HCT116 (cell line): ENCODE data around the gene PLEKHO2. TPM values are rescaled to one million over a fixed set of nuclear protein-coding genes. Genes with fewer than 3 reads are reported as not detected.

Experiments
- ATAC-seq: fragments of 200-7000 bp; cut with Tn5 transposase; 2 replicates; pipeline ENCODE4 v1.9.1; 2020; ENCODE audit warnings: mild to moderate bottlenecking, moderate library complexity
- BruUV-seq: library from RNA; stranded (reverse); fragments of 400-500 nt; replicated peaks from 2 replicates; lab custom pipeline; 2021; lab: Mats Ljungman, UMichigan
- CTCF ChIA-PET: fragments of 300-600 bp; sonication (Branson Sonifier 250); formaldehyde crosslinking; loops from one replicate; lab custom pipeline; 2021; ENCODE audit warnings: antibody characterized with exemption; lab: Charles Lee
- POLR2A ChIA-PET: fragments of 300-600, 350-600 bp; sonication (Branson Sonifier 250); formaldehyde crosslinking; loops from one replicate; lab custom pipeline; 2021; ENCODE audit warnings: antibody characterized with exemption; lab: Charles Lee
- RAD21 ChIA-PET, 2 experiments: fragments of 300-600 bp; sonication (Branson Sonifier 250); formaldehyde crosslinking; loops; one replicate each; lab custom pipeline; 2023; ENCODE audit warnings: low total read pairs in 2 of 2; ENCODE audit not compliant: uncharacterized antibody in 2 of 2, unreplicated experiment in 2 of 2, low non-redundant PET in 1 of 2; lab: Charles Lee
- DNase-seq: peaks from one replicate; pipeline ENCODE4 v3.0.0-alpha.2; 2010; ENCODE audit warnings: low read depth, low spot score
- H2AFZ ChIP-seq: fragments of 200-600 bp; shearing (Covaris generic), sonication (generic); 2 replicates; pipeline ENCODE4 v1.6.1; 2017; ENCODE audit warnings: low read depth, mixed run types, mixed read lengths, antibody characterized with exemption, low read length; ENCODE audit not compliant: poor library complexity, severe bottlenecking
- H3K27ac ChIP-seq: 2 replicates; pipeline ENCODE4 v1.5.1; 2012; ENCODE audit warnings: low read depth, low read length
- H3K27me3 ChIP-seq: fragments of 200-600 bp; sonication (generic); 2 replicates; pipeline ENCODE4 v1.6.1; 2016; ENCODE audit warnings: mixed run types, low read length, mixed read lengths; ENCODE audit not compliant: insufficient read depth
- H3K36me3 ChIP-seq, 2 experiments: fragments of 200-500 bp in 1 of 2; fragments of 200-600 bp in 1 of 2; sonication (Bioruptor generic) in 1 of 2; sonication (generic) in 1 of 2; 2 replicates each; pipeline versions ENCODE4 v1.5.1 to v1.6.1; 2014 to 2016; ENCODE audit warnings: low read length in 2 of 2, inconsistent platforms in 1 of 2, mixed read lengths in 1 of 2, mixed run types in 1 of 2; ENCODE audit not compliant: insufficient read depth in 2 of 2, control insufficient read depth in 1 of 2
- H3K4me1 ChIP-seq, 2 experiments: fragments of 200-600 bp in 1 of 2; sonication (generic) in 1 of 2; 2 replicates each; pipeline versions ENCODE4 v1.5.1 to v1.6.1; 2012 to 2017; ENCODE audit warnings: low read length in 2 of 2, inconsistent platforms in 1 of 2, mild to moderate bottlenecking in 1 of 2, mixed read lengths in 1 of 2, mixed run types in 1 of 2, moderate library complexity in 1 of 2; ENCODE audit not compliant: insufficient read depth in 2 of 2, control insufficient read depth in 1 of 2
- H3K4me2 ChIP-seq: fragments of 200-600 bp; sonication (generic); 2 replicates; pipeline ENCODE4 v1.6.1; 2017; ENCODE audit warnings: mixed run types, low read length, mixed read lengths
- H3K4me3 ChIP-seq, 2 experiments: fragments of 200-600 bp in 1 of 2; sonication (generic) in 1 of 2; replicated peaks in 1 of 2; 2 replicates each; pipeline ENCODE4 v1.5.1; 2011 to 2016; ENCODE audit warnings: low read length in 2 of 2, control low read depth in 1 of 2, low read depth in 1 of 2, mild to moderate bottlenecking in 1 of 2, mixed read lengths in 1 of 2, mixed run types in 1 of 2
- H3K79me2 ChIP-seq: fragments of 200-600 bp; sonication (generic); 2 replicates; pipeline ENCODE4 v1.6.1; 2017; ENCODE audit warnings: mild to moderate bottlenecking, mixed run types, low read length, moderate library complexity, mixed read lengths; ENCODE audit not compliant: insufficient read depth
- H3K9ac ChIP-seq: fragments of 200-600 bp; sonication (generic); 2 replicates; pipeline ENCODE4 v1.6.1; 2016; ENCODE audit warnings: low read length, mixed read lengths
- H3K9me2 ChIP-seq: fragments of 200-600 bp; sonication (generic), shearing (Covaris generic); 2 replicates; pipeline ENCODE4 v1.6.1; 2017; ENCODE audit warnings: mixed run types, mild to moderate bottlenecking, moderate library complexity; ENCODE audit not compliant: insufficient read depth
- H3K9me3 ChIP-seq, 2 experiments: fragments of 200-500 bp in 1 of 2; fragments of 200-600 bp in 1 of 2; sonication (Bioruptor generic) in 1 of 2; sonication (generic) in 1 of 2; 2 replicates each; pipeline ENCODE4 v1.6.1; 2014 to 2017; ENCODE audit warnings: low read length in 2 of 2, mixed read lengths in 2 of 2, inconsistent platforms in 1 of 2, low read depth in 1 of 2, mild to moderate bottlenecking in 1 of 2, mixed run types in 1 of 2, moderate library complexity in 1 of 2; ENCODE audit not compliant: control insufficient read depth in 1 of 2, insufficient read depth in 1 of 2
- H4K20me1 ChIP-seq: fragments of 200-600 bp; sonication (generic), shearing (Covaris generic); 2 replicates; pipeline ENCODE4 v1.6.1; 2017; ENCODE audit warnings: mixed run types, mild to moderate bottlenecking, moderate library complexity; ENCODE audit not compliant: insufficient read depth
- CEBPB ChIP-seq: IDR thresholded peaks from 2 replicates; pipeline ENCODE4 v1.6.1; 2012; ENCODE audit warnings: low read depth
- EGR1 ChIP-seq: IDR thresholded peaks from 2 replicates; pipeline ENCODE4 v1.6.1; 2012; ENCODE audit warnings: low read depth
- EZH2 ChIP-seq: fragments of 200-600 bp; sonication (generic); IDR thresholded peaks from 2 replicates; pipeline ENCODE4 v1.6.1; 2017; ENCODE audit warnings: antibody characterized with exemption, mixed run types
- EZH2phosphoT487 ChIP-seq: fragments of 200-600 bp; IDR thresholded peaks from 2 replicates; pipeline ENCODE4 v1.6.1; 2018; ENCODE audit warnings: antibody characterized with exemption, borderline replicate concordance
- FOSL1 ChIP-seq: IDR thresholded peaks from 2 replicates; pipeline ENCODE4 v1.6.1; 2012; ENCODE audit warnings: low read depth
- JUND ChIP-seq: IDR thresholded peaks from 2 replicates; pipeline ENCODE4 v1.6.1; 2012
- POLR2A ChIP-seq: IDR thresholded peaks from 2 replicates; pipeline ENCODE4 v1.7.0; 2011; ENCODE audit warnings: borderline replicate concordance; ENCODE audit not compliant: insufficient read depth, insufficient read length; ENCODE audit errors: extremely low read depth
- SIN3A ChIP-seq: IDR thresholded peaks from 2 replicates; pipeline ENCODE4 v1.6.1; 2012; ENCODE audit warnings: low read depth
- SP1 ChIP-seq: IDR thresholded peaks from 2 replicates; pipeline ENCODE4 v1.6.1; 2012; ENCODE audit warnings: low read depth
- TCF7L2 ChIP-seq: IDR thresholded peaks from 2 replicates; pipeline ENCODE4 v1.7.0; 2011; ENCODE audit warnings: borderline replicate concordance, inconsistent platforms; ENCODE audit not compliant: insufficient read depth, insufficient read length; ENCODE audit errors: extremely low read depth
- YY1 ChIP-seq: IDR thresholded peaks from 2 replicates; pipeline ENCODE4 v1.6.1; 2011; ENCODE audit warnings: low read length, low read depth, moderate library complexity, mild to moderate bottlenecking; ENCODE audit not compliant: insufficient replicate concordance; ENCODE audit errors: extremely low read depth
- ZNF274 ChIP-seq: fragments of 200-500 bp; sonication (Bioruptor generic); IDR thresholded peaks from 2 replicates; pipeline ENCODE4 v1.6.1; 2014; ENCODE audit warnings: mild to moderate bottlenecking, low read depth, low read length, inconsistent platforms
- intact Hi-C: fragments of 100-400 bp; cut with micrococcal nuclease; formaldehyde crosslinking; loops from 2 replicates; pipeline ENCODE4 v1.10.0; 2022
- total RNA-seq: library from RNA; stranded (reverse); gene quantifications from one replicate; pipeline ENCODE4 v1.2.1, GENCODE V29; 2021; ENCODE audit not compliant: unreplicated experiment
- TF ChIP-seq, protein P1 (sequence below): IDR thresholded peaks from 2 replicates; pipeline ENCODE4 v1.6.1; 2012; ENCODE audit warnings: low read depth
- TF ChIP-seq, protein P2 (sequence below): IDR thresholded peaks from 2 replicates; pipeline ENCODE4 v1.6.1; 2012

The PLEKHO2 gene
- total RNA-seq, 1 experiment from 2014 or later, result 8.0 TPM

DNA sequence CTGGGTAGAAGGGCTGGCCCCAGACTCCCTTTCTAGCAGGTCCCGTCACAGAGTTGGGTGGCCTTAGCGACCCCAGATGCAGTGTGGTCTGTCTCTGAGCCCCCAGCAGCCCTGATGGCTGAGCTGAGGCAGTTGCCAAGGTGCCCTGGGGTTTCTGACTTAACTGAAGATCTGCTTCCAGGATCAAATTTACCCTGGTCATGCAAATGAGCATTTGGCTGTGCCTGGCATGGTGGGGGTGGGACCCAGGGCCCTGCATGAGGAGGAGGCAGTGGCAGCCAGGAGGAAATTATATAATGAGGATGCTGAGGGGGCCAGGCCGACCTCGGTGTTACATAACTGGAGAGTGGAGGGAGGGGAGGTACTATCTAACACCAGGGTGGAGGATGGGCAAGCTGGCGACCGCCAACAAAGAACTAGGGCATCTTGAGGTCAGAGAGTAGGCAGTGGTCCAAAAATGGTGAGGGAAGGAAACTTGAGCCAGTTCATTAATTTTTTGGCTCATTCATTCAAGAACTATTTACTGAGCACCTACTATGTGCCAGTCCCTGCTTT lies 16.4 kb downstream of the PLEKHO2 start:
- Histone ChIP-seq H3K4me2 (no peak overlapping the region), H4K20me1 (no peaks in the 10 kb centered on the region), H3K9ac (no peak overlapping the region), H3K9me2 (no peaks in the 10 kb centered on the region), H3K36me3 (peaks cover 4 to 7% of the 10 kb centered on the region in 2 experiments; a peak in 3 of 4 replicates), H3K27me3 (no peaks in the 10 kb centered on the region), H3K9me3 (no peaks in the 10 kb centered on the region), H3K79me2 (no peaks in the 10 kb centered on the region), H3K27ac (no peak overlapping the region), H3K4me3 (no peak overlapping the region), H3K4me1 (peaks cover 0 to 7% of the 10 kb centered on the region in 2 experiments; a peak in 1 of 4 replicates), H2AFZ (no peak overlapping the region)
- TF ChIP-seq TCF7L2 (no peak), EGR1 (no peak), FOSL1 (no peak), YY1 (no peak), JUND (no peak), POLR2A (no peak), ZNF274 (no peak), EZH2 (no peak), SP1 (no peak), CEBPB (no peak), SIN3A (no peak), EZH2phosphoT487 (no peak)
- TF ChIP-seq, protein P1, sequence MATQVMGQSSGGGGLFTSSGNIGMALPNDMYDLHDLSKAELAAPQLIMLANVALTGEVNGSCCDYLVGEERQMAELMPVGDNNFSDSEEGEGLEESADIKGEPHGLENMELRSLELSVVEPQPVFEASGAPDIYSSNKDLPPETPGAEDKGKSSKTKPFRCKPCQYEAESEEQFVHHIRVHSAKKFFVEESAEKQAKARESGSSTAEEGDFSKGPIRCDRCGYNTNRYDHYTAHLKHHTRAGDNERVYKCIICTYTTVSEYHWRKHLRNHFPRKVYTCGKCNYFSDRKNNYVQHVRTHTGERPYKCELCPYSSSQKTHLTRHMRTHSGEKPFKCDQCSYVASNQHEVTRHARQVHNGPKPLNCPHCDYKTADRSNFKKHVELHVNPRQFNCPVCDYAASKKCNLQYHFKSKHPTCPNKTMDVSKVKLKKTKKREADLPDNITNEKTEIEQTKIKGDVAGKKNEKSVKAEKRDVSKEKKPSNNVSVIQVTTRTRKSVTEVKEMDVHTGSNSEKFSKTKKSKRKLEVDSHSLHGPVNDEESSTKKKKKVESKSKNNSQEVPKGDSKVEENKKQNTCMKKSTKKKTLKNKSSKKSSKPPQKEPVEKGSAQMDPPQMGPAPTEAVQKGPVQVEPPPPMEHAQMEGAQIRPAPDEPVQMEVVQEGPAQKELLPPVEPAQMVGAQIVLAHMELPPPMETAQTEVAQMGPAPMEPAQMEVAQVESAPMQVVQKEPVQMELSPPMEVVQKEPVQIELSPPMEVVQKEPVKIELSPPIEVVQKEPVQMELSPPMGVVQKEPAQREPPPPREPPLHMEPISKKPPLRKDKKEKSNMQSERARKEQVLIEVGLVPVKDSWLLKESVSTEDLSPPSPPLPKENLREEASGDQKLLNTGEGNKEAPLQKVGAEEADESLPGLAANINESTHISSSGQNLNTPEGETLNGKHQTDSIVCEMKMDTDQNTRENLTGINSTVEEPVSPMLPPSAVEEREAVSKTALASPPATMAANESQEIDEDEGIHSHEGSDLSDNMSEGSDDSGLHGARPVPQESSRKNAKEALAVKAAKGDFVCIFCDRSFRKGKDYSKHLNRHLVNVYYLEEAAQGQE, result no peak
- TF ChIP-seq, protein P2, sequence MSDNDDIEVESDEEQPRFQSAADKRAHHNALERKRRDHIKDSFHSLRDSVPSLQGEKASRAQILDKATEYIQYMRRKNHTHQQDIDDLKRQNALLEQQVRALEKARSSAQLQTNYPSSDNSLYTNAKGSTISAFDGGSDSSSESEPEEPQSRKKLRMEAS, result no peak
- ChIA-PET POLR2A (no interaction called here), CTCF (no interaction called here), RAD21 (no interaction called here)
- BruUV-seq, result no TSS peak
- intact Hi-C loops, result no loop called here
- ATAC-seq, result no peak
- DNase-seq, result no peak
